NT2/D1 (cell line): Measurements from ENCODE around the gene LRP6.

Experiments
- SUZ12 ChIP-seq: IDR thresholded peaks from 2 replicates; pipeline ENCODE4 v1.6.1; 2011; ENCODE audit not compliant: insufficient read length, insufficient read depth; ENCODE audit errors: extremely low read depth
- YY1 ChIP-seq: IDR thresholded peaks from 2 replicates; pipeline ENCODE4 v1.6.1; 2011; ENCODE audit not compliant: insufficient read length, insufficient read depth

DNA sequence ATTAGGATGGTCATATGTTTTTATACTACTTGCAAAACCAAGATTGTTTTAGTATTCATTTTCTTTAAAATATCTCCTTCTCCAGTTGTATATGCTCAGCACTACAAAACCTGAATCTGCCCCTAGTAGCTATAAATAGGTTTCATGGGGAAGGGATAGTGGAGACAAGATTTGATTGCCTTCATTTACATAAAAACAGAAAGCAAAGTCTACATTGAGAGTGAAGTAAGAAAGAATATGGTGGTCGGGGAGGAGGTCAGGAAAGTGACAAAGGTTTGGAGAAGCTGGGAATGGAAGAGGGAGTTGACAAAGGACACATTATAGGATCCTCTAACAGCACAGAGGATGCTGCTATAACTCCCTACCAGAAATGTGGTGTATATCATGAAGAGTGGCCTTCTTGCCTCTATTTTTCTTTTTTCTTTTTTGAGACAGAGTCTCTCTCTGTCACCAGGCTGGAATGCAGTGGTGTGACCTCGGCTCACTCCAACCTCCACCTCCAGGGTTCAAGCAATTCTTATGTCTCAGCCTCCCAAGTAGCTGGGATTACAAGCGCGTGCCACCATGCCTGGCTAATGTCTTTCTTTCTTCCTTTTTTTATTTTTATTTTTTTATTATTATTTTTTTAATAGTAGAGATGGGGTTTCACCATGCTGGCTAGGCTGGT is 6.6 kb upstream of the LRP6 start:
- TF ChIP-seq YY1: no peak
- no peak for TF ChIP-seq SUZ12
